HG02981 (cell line): ENCODE results near the gene MSRB1.

Source experiments
- ATAC-seq: cut with Tn5 transposase; IDR thresholded peaks from one replicate; pipeline ENCODE4 v1.9.1; 2021; ENCODE audit warnings: mild to moderate bottlenecking, moderate library complexity; ENCODE audit not compliant: unreplicated experiment

Gene MSRB1

GRCh38 chr16:1942810-1943726 lies at the start of gene MSRB1:
TSS of gene MSRB1 (minus strand) at chr16:1943199. CDS start at chr16:1943156, 43 bp downstream.
- ATAC-seq, result peak; percentile 93

- peak; percentile 43 for ATAC-seq
These were observed 49.1 kb upstream of the MSRB1 start for GRCh38 chr16:1991948-1992703.

GRCh38 chr16:1991588-1991947 lies 48.6 kb upstream of the MSRB1 start:
- ATAC-seq, result no peak

- peak; percentile 31 for ATAC-seq
These were observed 48.1 kb upstream of the MSRB1 start for GRCh38 chr16:1991135-1991551.

GRCh38 chr16:1990351-1991134 lies 47.5 kb upstream of the MSRB1 start:
- no peak for ATAC-seq

GRCh38 chr16:1990101-1990350 lies 47.0 kb upstream of the MSRB1 start:
- no peak for ATAC-seq

GRCh38 chr16:1989209-1990100 lies 46.5 kb upstream of the MSRB1 start, which contains the start of gene SYNGR3:
TSS of gene SYNGR3 (plus strand) at chr16:1989970. CDS start at chr16:1990103, 133 bp downstream.
- ATAC-seq, result no peak

GRCh38 chr16:1987198-1987597 lies 44.2 kb upstream of the MSRB1 start:
- ATAC-seq, result no peak

GRCh38 chr16:1985466-1986150 lies 42.6 kb upstream of the MSRB1 start:
- no peak for ATAC-seq

- peak; percentile 14 for ATAC-seq
These were observed 41.6 kb upstream of the MSRB1 start for GRCh38 chr16:1984347-1985225.

GRCh38 chr16:1983544-1984346 lies 40.7 kb upstream of the MSRB1 start, which contains the start of gene GFER:
TSS of gene GFER (plus strand) at chr16:1984193. CDS start at chr16:1984219, 26 bp downstream.
- peak; percentile 65 for ATAC-seq

- no peak for ATAC-seq
These were observed 40.1 kb upstream of the MSRB1 start for GRCh38 chr16:1982991-1983543.

GRCh38 chr16:1982013-1982433 lies 39.0 kb upstream of the MSRB1 start:
- ATAC-seq, result no peak

- no peak for ATAC-seq
These were observed 38.4 kb upstream of the MSRB1 start, which contains the start of gene NOXO1 for GRCh38 chr16:1981398-1981836. TSS of gene NOXO1 (minus strand) at chr16:1981469. CDS start at chr16:1981179, 290 bp downstream.

GRCh38 chr16:1980770-1981087 lies 37.7 kb upstream of the MSRB1 start:
- no peak for ATAC-seq

GRCh38 chr16:1980030-1980769 lies 37.2 kb upstream of the MSRB1 start:
- no peak for ATAC-seq
